Gastrocnemius medialis (tissue), 4 donors: Measurements from ENCODE around the gene CHCHD1. TPM values are rescaled to one million over a fixed set of nuclear protein-coding genes. Genes with fewer than 3 reads are reported as not detected.
A peak's percentile ranks its signal among the peaks of the same experiment; 100 is the strongest.
"Not testable (repeated sequence)": the region's sequence is repeated elsewhere in the genome, so short reads cannot be mapped to it uniquely, and the experiment has no call there.

Experiments used
- ATAC-seq, 2 donors: fragments of 150-250 bp; one replicate each; pipeline ENCODE4 v1.9.1; 2016
- DNase-seq, 2 donors: peaks; one replicate each; pipeline ENCODE4 v3.0.0-alpha.2; 2019
- H3K27ac ChIP-seq, 4 donors: fragments of 200-600 bp; sonication (generic); 1 replicate in 1 of 4; 2 replicates in 3 of 4; pipeline ENCODE4 v1.5.1; 2016 to 2018; ENCODE audit warnings: mild to moderate bottlenecking in 2 of 4, moderate library complexity in 1 of 4
- H3K27me3 ChIP-seq, 3 donors: fragments of 200-600 bp; sonication (generic) in 2 of 3; 1 replicate in 1 of 3; 2 replicates in 2 of 3; pipeline versions ENCODE4 v1.5.1 to v1.6.0; 2016 to 2019; ENCODE audit warnings: mild to moderate bottlenecking in 1 of 3, moderate library complexity in 1 of 3
- H3K36me3 ChIP-seq, 2 donors: fragments of 200-600 bp; sonication (generic) in 1 of 2; one replicate each; pipeline ENCODE4 v1.5.1; 2017 to 2018
- H3K4me1 ChIP-seq, 2 donors: fragments of 200-600 bp; sonication (generic) in 1 of 2; one replicate each; pipeline ENCODE4 v1.5.1; 2016 to 2017; ENCODE audit warnings: mild to moderate bottlenecking in 2 of 2
- H3K4me3 ChIP-seq, 4 donors: fragments of 200-600 bp; sonication (generic) in 3 of 4; 1 replicate in 1 of 4; 2 replicates in 3 of 4; pipeline ENCODE4 v1.5.1; 2016 to 2019; ENCODE audit warnings: mild to moderate bottlenecking in 2 of 4
- H3K9me3 ChIP-seq, 3 donors: fragments of 200-600 bp; sonication (generic) in 2 of 3; 1 replicate in 1 of 3; 2 replicates in 2 of 3; pipeline ENCODE4 v1.5.1; 2016 to 2019
- POLR2A ChIP-seq, 2 donors: fragments of 450-650 bp; IDR thresholded peaks; one replicate each; pipeline ENCODE4 v1.6.1; 2017; ENCODE audit warnings: antibody characterized with exemption in 2 of 2, mild to moderate bottlenecking in 2 of 2, moderate library complexity in 2 of 2
- in situ Hi-C, 4 donors: fragments of 200-750 bp; cut with MboI; loops; one replicate each; pipeline versions ENCODE4 v1.15.0 to v1.8.0; 2017; ENCODE audit warnings: low sequenced_read_pairs in 4 of 4
- intact Hi-C: fragments of 100-400 bp; cut with DNase I; formaldehyde crosslinking; loops from one replicate; pipeline ENCODE4 v1.15.1; 2023; ENCODE audit warnings: low total_unique reads
- total RNA-seq, 4 donors: library from RNA; depleted of rRNA; stranded (reverse); fragments of >200 nt; gene quantifications; one replicate each; pipeline versions ENCODE4 v1.1.0 to v1.2.3, GENCODE V29; 2016
- TF ChIP-seq, protein P1 (sequence below), 5 experiments: fragments of 450-650 bp in 3 of 5; fragments of 200-600 bp in 2 of 5; sonication (generic) in 2 of 5; IDR thresholded peaks in 4 of 5; conservative IDR thresholded peaks in 1 of 5; 1 replicate in 4 of 5; 2 replicates in 1 of 5; pipeline ENCODE4 v1.5.1; 2016 to 2019; ENCODE audit warnings: antibody characterized with exemption in 5 of 5, mild to moderate bottlenecking in 3 of 5, moderate library complexity in 3 of 5

CHCHD1 gene
- total RNA-seq, 4 donors from 2014 or later: 25.3 to 41.8 (median 32.7) TPM

DNA sequence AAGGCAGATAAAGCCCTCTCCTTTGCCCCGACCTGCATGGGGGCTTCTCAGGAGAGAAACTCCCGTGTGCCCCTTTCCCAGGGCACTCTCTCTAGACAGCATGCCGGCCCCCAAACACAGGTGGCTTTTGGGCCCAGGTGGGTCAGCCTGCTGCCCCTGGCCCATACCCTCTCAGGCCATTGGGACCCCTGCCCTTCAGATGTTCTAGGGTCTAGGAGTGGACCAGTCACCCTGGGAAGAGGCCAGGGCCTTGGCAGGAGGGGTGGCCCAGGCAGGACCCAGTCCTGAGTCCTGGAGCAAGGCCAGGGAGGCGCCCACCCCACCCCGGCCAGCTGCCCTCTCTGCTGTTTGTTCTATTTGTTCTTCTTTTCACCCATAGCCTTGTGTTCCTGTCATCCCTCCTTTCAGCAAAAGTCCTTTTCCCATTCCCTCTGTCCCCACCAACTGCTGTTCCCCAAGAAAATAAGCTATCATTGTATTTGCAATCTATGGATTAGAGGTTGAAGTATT is 47.0 kb upstream of the CHCHD1 start:
- H3K27me3 ChIP-seq: no peaks in the 10 kb centered on the region
- no peaks in the 10 kb centered on the region for H3K9me3 ChIP-seq
- peak overlapping the region; percentile 28 to 59 (median 38) for H3K27ac ChIP-seq
- peaks cover 14 to 25% of the 10 kb centered on the region in 2 donors for H3K4me1 ChIP-seq
- no peak overlapping the region for H3K4me3 ChIP-seq
- DNase-seq: no peak
- intact Hi-C loops: no loop called here
- TF ChIP-seq POLR2A (IDR thresholded peaks at IDR 0.05): no peak
- TF ChIP-seq, protein P1, sequence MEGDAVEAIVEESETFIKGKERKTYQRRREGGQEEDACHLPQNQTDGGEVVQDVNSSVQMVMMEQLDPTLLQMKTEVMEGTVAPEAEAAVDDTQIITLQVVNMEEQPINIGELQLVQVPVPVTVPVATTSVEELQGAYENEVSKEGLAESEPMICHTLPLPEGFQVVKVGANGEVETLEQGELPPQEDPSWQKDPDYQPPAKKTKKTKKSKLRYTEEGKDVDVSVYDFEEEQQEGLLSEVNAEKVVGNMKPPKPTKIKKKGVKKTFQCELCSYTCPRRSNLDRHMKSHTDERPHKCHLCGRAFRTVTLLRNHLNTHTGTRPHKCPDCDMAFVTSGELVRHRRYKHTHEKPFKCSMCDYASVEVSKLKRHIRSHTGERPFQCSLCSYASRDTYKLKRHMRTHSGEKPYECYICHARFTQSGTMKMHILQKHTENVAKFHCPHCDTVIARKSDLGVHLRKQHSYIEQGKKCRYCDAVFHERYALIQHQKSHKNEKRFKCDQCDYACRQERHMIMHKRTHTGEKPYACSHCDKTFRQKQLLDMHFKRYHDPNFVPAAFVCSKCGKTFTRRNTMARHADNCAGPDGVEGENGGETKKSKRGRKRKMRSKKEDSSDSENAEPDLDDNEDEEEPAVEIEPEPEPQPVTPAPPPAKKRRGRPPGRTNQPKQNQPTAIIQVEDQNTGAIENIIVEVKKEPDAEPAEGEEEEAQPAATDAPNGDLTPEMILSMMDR (IDR thresholded peaks at IDR 0.05 in 4 of 5, conservative IDR thresholded peaks at IDR 0.05 in 1 of 5): no peak
- H3K36me3 ChIP-seq: peaks cover 0 to 19% of the 10 kb centered on the region in 2 donors
- ATAC-seq: no peak
- in situ Hi-C loops: no loop called here

DNA sequence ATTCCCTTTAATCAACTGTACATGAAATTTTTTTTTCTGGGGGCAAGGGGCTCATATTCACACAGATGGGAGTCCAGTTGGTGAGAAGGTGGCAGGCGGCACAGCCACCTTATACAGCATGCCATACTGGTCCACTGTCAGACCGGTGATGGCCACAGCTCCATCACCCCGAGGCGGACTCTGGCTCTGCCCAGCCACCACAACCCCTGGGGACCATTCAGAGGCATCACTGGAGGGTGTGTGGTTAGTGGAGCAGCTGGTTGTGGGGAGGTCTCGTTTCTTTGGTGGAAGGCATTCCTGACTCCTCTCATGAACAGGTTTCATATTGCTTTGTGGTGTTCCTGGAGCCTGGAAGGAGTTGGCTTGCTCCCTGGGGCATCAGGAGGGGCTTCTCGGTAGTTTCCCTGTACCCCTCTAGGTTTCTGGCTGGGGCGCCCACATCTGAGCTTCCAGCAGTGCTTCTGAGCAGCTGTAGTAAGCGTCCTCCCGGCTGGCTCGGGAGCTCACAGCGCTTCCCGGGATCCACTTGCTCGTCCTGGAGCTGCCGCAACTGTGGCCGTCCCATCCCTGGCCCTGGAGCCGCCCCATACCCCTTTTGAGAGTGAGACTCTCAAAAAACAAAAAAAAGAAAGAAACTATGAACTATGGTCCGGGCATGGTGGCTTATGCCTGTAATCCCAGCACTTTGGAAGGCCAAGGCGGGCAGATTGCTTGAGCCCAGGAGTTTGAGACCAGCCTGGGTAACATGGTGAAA is 41.2 kb upstream of the CHCHD1 start:
- H3K9me3 ChIP-seq, intact Hi-C loops, DNase-seq, H3K4me3 ChIP-seq, H3K36me3 ChIP-seq, ATAC-seq, in situ Hi-C loops, H3K27me3 ChIP-seq: not testable (repeated sequence)
- Histone ChIP-seq H3K27ac (peak overlapping the region in 1 of 4 donors; percentile 7), H3K4me1 (peaks cover 24 to 25% of the 10 kb centered on the region in 2 donors)

GRCh38 chr10:73742454-73742734 is 39.5 kb upstream of the CHCHD1 start:
- Histone ChIP-seq H3K27me3 (no peaks in the 10 kb centered on the region), H3K4me1 (peaks cover 31 to 34% of the 10 kb centered on the region in 2 donors), H3K36me3 (peaks cover 0 to 12% of the 10 kb centered on the region in 2 donors), H3K27ac (peak overlapping the region in 3 of 4 donors; percentile 21 to 96 (median 22)), H3K9me3 (no peaks in the 10 kb centered on the region), H3K4me3 (no peak overlapping the region)
- ATAC-seq: no peak
- TF ChIP-seq, protein P1 (IDR thresholded peaks at IDR 0.05 in 4 of 5, conservative IDR thresholded peaks at IDR 0.05 in 1 of 5): no peak
- no peak for TF ChIP-seq POLR2A (IDR thresholded peaks at IDR 0.05)
- no peak for DNase-seq
- intact Hi-C loops (no loop called here), in situ Hi-C loops (no loop called here)

- H3K4me3 ChIP-seq: peak overlapping the region; percentile 74 to 93 (median 86)
- no peaks in the 10 kb centered on the region for H3K9me3 ChIP-seq
- DNase-seq: no peak
- ATAC-seq: peak; percentile 1 to 6
- intact Hi-C loops: no loop called here
- peak overlapping the region; percentile 85 to 96 (median 90) for H3K27ac ChIP-seq
- in situ Hi-C loops: no loop called here
- H3K36me3 ChIP-seq: peaks cover 0 to 18% of the 10 kb centered on the region in 2 donors
- H3K4me1 ChIP-seq: peaks cover 31 to 34% of the 10 kb centered on the region in 2 donors
- no peak for TF ChIP-seq POLR2A (IDR thresholded peaks at IDR 0.05)
- TF ChIP-seq, protein P1 (IDR thresholded peaks at IDR 0.05 in 4 of 5, conservative IDR thresholded peaks at IDR 0.05 in 1 of 5): no peak
- no peaks in the 10 kb centered on the region for H3K27me3 ChIP-seq
Measured at GRCh38 chr10:73743327-73743904, 38.4 kb upstream of the CHCHD1 start.
